Activated naive CD8-positive, alpha-beta T cell (primary cell): Measurements from ENCODE around the gene RABL3.
"Not testable (repeated sequence)": the region's sequence is repeated elsewhere in the genome, so short reads cannot be mapped to it uniquely, and the experiment has no call there.

Experiments
- H3K27ac Mint-ChIP-seq: one replicate; pipeline ENCODE4 v1.8.0; 2021; ENCODE audit warnings: mixed read lengths
- H3K27me3 Mint-ChIP-seq: one replicate; pipeline ENCODE4 v1.8.0; 2021; ENCODE audit warnings: mixed read lengths
- H3K36me3 Mint-ChIP-seq: one replicate; pipeline ENCODE4 v1.8.0; 2021; ENCODE audit warnings: mixed read lengths
- H3K4me1 Mint-ChIP-seq: one replicate; pipeline ENCODE4 v1.8.0; 2021; ENCODE audit warnings: low read depth, mixed read lengths
- H3K4me3 Mint-ChIP-seq: one replicate; pipeline ENCODE4 v1.8.0; 2021; ENCODE audit warnings: mild to moderate bottlenecking, mixed read lengths
- H3K9me3 Mint-ChIP-seq: one replicate; pipeline ENCODE4 v1.8.0; 2021; ENCODE audit warnings: low read depth, mixed read lengths

Gene RABL3

DNA sequence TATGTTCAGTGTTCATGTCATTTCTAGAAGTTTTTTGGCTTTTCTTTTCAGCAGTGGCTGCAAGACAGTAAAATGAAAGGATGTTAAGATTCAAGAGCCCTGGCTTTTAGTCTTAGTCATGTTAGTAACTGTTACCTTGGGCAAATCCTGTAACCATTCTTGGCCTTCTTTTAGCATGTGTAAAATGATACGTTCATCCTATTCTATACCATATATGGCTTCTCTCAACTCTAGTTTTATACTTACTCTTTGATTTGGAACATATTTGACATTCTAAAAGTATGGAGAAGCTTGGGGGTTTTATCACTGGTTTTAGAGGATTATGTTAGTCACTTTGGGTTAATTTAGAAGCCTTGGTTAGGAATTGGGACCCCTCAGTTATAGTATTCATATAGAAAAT, 20.3 kb upstream of the RABL3 start:
- no peak overlapping the region for H3K4me3 Mint-ChIP-seq
- peaks cover 73% of the 10 kb centered on the region for H3K4me1 Mint-ChIP-seq
- H3K27ac Mint-ChIP-seq: no peak overlapping the region
- no peaks in the 10 kb centered on the region for H3K27me3 Mint-ChIP-seq
- H3K36me3 Mint-ChIP-seq: peaks cover 16% of the 10 kb centered on the region
- H3K9me3 Mint-ChIP-seq: peaks cover 3% of the 10 kb centered on the region

GRCh38 chr3:120758551-120758950, 16.2 kb upstream of the RABL3 start:
- H3K27me3 Mint-ChIP-seq, H3K27ac Mint-ChIP-seq, H3K4me3 Mint-ChIP-seq, H3K9me3 Mint-ChIP-seq: not testable (repeated sequence)
- Mint-ChIP-seq H3K4me1 (peaks cover 70% of the 10 kb centered on the region), H3K36me3 (peaks cover 39% of the 10 kb centered on the region)

- Mint-ChIP-seq H3K4me3 (no peak overlapping the region), H3K4me1 (peaks cover 65% of the 10 kb centered on the region), H3K27me3 (no peaks in the 10 kb centered on the region), H3K27ac (no peak overlapping the region), H3K36me3 (peaks cover 51% of the 10 kb centered on the region), H3K9me3 (peaks cover 7% of the 10 kb centered on the region)
Measured at GRCh38 chr3:120756061-120756460, 13.7 kb upstream of the RABL3 start.

GRCh38 chr3:120753810-120754209, 11.5 kb upstream of the RABL3 start:
- no peaks in the 10 kb centered on the region for H3K27me3 Mint-ChIP-seq
- no peak overlapping the region for H3K27ac Mint-ChIP-seq
- H3K4me3 Mint-ChIP-seq: no peak overlapping the region
- peaks cover 4% of the 10 kb centered on the region for H3K9me3 Mint-ChIP-seq
- peaks cover 51% of the 10 kb centered on the region for H3K4me1 Mint-ChIP-seq
- H3K36me3 Mint-ChIP-seq: peaks cover 46% of the 10 kb centered on the region

DNA sequence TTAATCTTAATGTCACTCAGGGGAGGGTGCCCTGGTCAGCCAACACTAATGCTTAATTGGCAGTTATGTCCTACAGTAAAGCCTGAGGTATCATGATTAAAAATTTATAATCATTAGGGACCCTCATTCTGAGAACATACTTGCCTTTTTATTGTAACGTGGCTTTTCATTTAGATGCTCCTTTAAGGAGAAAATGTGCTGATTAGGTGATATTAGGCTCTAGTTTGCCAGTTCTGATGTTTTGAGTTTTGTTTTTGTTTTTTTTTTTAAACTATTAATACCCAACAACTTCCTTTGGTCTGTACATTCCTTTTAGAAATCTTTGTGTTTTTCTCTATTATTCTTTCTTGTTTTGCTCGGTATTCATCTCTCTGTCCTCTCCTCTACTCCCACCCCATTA, 10.5 kb upstream of the RABL3 start:
- peaks cover 4% of the 10 kb centered on the region for H3K9me3 Mint-ChIP-seq
- H3K4me1 Mint-ChIP-seq: peaks cover 50% of the 10 kb centered on the region
- peaks cover 43% of the 10 kb centered on the region for H3K36me3 Mint-ChIP-seq
- H3K27ac Mint-ChIP-seq: no peak overlapping the region
- no peak overlapping the region for H3K4me3 Mint-ChIP-seq
- H3K27me3 Mint-ChIP-seq: no peaks in the 10 kb centered on the region

GRCh38 chr3:120752230-120752629, 9.9 kb upstream of the RABL3 start:
- H3K9me3 Mint-ChIP-seq: peaks cover 4% of the 10 kb centered on the region

GRCh38 chr3:120749843-120750242, 7.5 kb upstream of the RABL3 start:
- Mint-ChIP-seq H3K27ac (no peak overlapping the region), H3K4me3 (no peak overlapping the region), H3K4me1 (peaks cover 50% of the 10 kb centered on the region), H3K36me3 (peaks cover 33% of the 10 kb centered on the region), H3K27me3 (no peaks in the 10 kb centered on the region), H3K9me3 (no peaks in the 10 kb centered on the region)

More at GRCh38 chr3:120752230-120752629, 9.9 kb upstream of the RABL3 start:
- H3K27me3 Mint-ChIP-seq: no peaks in the 10 kb centered on the region
- H3K4me3 Mint-ChIP-seq: no peak overlapping the region
- H3K36me3 Mint-ChIP-seq: peaks cover 43% of the 10 kb centered on the region
- peaks cover 49% of the 10 kb centered on the region for H3K4me1 Mint-ChIP-seq
- no peak overlapping the region for H3K27ac Mint-ChIP-seq

DNA sequence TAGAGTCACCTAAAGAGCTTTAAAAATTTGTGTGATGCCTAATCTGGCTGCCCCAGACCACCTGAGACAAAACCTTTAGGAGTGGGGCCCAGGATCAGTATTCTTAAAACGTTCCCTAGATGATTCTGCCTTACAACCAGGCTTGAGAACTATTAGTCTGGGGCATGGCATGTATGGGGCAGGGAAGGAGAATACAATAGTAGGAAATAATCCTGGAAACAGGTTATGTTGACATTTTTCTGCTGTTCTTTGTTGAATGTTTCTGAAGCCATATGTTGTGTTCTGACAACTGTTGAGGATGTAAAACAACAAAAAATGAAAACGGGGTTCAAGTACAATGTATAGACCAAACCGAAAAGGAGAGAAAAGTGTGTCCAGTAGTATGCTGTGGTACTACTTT, 3.1 kb upstream of the RABL3 start:
- H3K4me1 Mint-ChIP-seq: peaks cover 50% of the 10 kb centered on the region
- H3K27ac Mint-ChIP-seq: no peak overlapping the region
- H3K4me3 Mint-ChIP-seq: no peak overlapping the region
- H3K36me3 Mint-ChIP-seq: peaks cover 6% of the 10 kb centered on the region
- no peaks in the 10 kb centered on the region for H3K9me3 Mint-ChIP-seq
- no peaks in the 10 kb centered on the region for H3K27me3 Mint-ChIP-seq

DNA sequence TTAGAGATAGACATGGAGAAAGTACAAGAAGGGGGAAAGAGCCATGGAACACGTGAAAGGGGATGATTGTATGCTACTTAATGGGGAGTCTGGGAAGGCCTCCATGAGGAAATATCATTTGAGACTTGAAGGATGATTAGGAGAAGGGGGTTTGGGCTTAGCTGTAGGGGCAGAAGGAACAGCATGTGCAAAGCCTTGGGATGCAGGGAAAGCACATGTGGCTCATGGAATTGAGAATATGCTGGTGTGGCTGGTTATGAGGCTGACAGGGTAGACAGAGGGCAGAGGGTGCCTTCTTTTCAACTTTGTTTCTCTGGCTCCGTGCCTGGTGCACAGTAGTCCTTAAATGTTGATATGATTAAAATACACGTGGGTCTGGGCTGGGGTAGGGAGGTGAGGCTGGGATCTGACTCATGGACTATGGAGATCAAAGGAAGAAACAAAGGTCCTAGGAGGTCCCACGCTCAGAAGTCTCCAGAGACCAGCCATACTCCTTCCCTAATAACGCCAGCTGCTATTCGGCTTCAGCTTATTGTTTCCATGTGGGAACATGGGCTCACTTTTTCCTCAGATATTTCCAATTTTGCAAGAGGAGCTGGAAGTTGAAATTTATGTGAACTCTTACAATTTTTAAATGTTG, 1.4 kb upstream of the RABL3 start:
- Mint-ChIP-seq H3K4me1 (peaks cover 43% of the 10 kb centered on the region), H3K27ac (peak overlapping the region; percentile 97), H3K9me3 (no peaks in the 10 kb centered on the region), H3K27me3 (no peaks in the 10 kb centered on the region), H3K36me3 (peaks cover 6% of the 10 kb centered on the region), H3K4me3 (peak overlapping the region; percentile 92)

- peak overlapping the region; percentile 97 for H3K27ac Mint-ChIP-seq
- peaks cover 6% of the 10 kb centered on the region for H3K36me3 Mint-ChIP-seq
- H3K9me3 Mint-ChIP-seq: no peaks in the 10 kb centered on the region
- peak overlapping the region; percentile 92 for H3K4me3 Mint-ChIP-seq
- H3K4me1 Mint-ChIP-seq: peaks cover 43% of the 10 kb centered on the region
- no peaks in the 10 kb centered on the region for H3K27me3 Mint-ChIP-seq
Measured at GRCh38 chr3:120742849-120743365, 591 bp upstream of the RABL3 start.

DNA sequence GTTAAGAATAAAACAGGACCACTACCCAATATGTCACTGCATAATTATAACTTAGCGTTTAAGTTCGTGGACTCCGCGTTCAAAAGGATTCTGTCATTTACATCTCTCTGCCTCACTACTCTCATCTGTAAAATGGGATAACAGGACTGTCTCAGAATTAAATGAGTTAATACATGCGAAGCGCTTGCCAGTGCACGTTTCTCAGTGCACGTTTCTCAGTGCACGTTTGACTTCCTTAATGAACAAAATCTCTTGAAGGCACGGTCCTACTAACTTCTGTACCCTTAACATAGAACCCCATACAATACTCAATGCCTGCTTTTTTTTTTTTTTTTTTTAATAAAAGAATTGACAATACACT, 499 bp downstream of the RABL3 start:
- peaks cover 40% of the 10 kb centered on the region for H3K4me1 Mint-ChIP-seq
- H3K36me3 Mint-ChIP-seq: peaks cover 8% of the 10 kb centered on the region
- peak overlapping the region; percentile 97 for H3K27ac Mint-ChIP-seq
- H3K4me3 Mint-ChIP-seq: peak overlapping the region; percentile 92
- H3K9me3 Mint-ChIP-seq: no peaks in the 10 kb centered on the region
- no peaks in the 10 kb centered on the region for H3K27me3 Mint-ChIP-seq

DNA sequence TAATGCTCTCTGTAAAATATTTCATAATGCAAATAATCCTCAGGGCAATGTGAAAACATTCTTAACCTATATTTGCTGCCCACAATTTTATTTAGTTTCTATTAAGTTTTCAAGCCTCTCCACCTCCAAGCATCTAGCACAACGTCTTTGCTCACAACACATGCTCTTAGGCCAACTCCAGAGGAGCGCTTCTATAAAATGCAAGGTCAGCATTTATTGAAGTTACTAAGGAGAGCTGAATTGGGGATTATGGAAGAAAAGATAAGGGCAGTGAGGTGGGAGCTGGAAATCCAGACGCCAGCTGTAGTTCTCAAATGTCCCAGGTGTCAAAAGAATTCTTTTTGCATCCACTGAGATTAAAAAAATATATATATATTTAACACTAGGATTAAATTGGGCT, 996 bp downstream of the RABL3 start:
- Mint-ChIP-seq H3K4me1 (peaks cover 37% of the 10 kb centered on the region), H3K4me3 (peak overlapping the region; percentile 92), H3K27ac (peak overlapping the region; percentile 97), H3K9me3 (no peaks in the 10 kb centered on the region), H3K27me3 (no peaks in the 10 kb centered on the region), H3K36me3 (peaks cover 8% of the 10 kb centered on the region)

DNA sequence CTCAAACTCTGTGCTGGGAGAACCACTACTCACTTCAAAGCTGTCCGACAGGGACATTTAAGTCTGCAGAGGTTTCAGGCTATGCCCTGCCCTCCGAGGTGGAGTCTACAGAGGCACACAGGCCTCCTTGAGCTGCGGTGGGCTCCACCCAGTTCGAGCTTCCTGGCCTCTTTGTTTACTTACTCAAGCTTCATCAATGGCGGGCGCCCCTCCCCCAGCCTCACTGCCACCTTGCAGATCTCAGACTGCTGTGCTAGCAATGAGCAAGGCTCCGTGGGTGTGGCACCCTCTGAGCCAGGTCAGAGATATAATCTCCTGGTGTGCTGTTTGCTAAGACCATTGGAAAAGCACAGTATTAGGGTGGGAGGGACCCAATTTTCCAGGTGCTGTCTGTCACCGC, 4.3 kb downstream of the RABL3 start:
- not testable (repeated sequence) for H3K9me3 Mint-ChIP-seq, H3K27ac Mint-ChIP-seq, H3K27me3 Mint-ChIP-seq, H3K4me3 Mint-ChIP-seq
- Mint-ChIP-seq H3K36me3 (peaks cover 14% of the 10 kb centered on the region), H3K4me1 (peaks cover 12% of the 10 kb centered on the region)

DNA sequence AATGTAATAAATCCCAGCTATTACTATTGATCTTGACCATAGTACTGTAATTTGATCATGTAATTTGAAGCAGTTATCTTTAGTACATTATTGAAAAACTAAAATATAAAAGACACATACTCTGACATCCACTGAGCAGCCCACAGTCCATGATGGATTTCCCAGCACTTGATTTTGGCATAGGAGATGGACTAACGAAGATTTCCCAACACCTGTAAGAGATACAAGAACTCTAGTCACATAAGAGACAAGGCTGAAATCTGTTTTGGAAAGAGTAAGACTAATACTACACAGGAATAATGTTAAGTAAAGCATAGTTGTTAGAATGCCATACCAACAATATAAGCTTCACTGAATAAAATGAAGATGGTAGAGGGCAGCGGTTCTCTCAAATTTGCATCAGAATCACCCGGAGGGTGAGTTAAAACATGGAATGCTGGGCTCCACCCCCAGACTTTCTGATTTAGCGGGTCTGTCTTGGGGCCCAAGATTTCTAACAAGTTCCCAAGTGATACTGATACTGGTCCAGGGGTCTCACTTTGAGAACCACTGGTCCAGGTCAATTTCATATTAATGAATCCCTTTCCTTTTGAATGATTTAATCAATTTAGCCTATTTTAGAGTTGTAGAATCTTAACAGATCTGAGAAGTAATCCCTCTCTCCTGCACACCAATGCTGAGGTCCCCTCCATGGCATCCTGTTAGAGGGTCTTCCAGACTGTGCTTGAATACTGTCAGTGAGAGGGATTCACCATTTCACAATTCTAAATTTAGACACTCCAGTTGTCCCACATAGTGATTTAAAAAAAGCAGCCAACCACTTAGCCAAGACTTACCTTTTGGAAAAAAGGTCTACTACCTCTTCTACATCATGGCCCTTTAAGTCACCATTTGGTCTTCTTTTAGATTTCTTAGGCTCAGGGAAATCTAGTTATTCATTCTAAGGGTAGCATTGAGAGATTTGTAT, 11.5 kb downstream of the RABL3 start:
- Mint-ChIP-seq H3K9me3 (no peaks in the 10 kb centered on the region), H3K27ac (peak overlapping the region; percentile 5), H3K27me3 (no peaks in the 10 kb centered on the region), H3K4me1 (peaks cover 9% of the 10 kb centered on the region), H3K4me3 (no peak overlapping the region), H3K36me3 (peaks cover 20% of the 10 kb centered on the region)

GRCh38 chr3:120726791-120727190, 15.5 kb downstream of the RABL3 start:
- Mint-ChIP-seq H3K4me1 (peaks cover 9% of the 10 kb centered on the region), H3K4me3 (no peak overlapping the region), H3K9me3 (no peaks in the 10 kb centered on the region), H3K27me3 (no peaks in the 10 kb centered on the region), H3K27ac (no peak overlapping the region), H3K36me3 (peaks cover 24% of the 10 kb centered on the region)
